ENCODE measurements around the gene DIDO1. TPM values are rescaled to one million over a fixed set of nuclear protein-coding genes. Genes with fewer than 3 reads are reported as not detected.
A peak's percentile ranks its signal among the peaks of the same experiment; 100 is the strongest.

The DIDO1 gene
- total RNA-seq, 2 experiments from 2014 or later = 45.9 to 47.4 TPM

DNA sequence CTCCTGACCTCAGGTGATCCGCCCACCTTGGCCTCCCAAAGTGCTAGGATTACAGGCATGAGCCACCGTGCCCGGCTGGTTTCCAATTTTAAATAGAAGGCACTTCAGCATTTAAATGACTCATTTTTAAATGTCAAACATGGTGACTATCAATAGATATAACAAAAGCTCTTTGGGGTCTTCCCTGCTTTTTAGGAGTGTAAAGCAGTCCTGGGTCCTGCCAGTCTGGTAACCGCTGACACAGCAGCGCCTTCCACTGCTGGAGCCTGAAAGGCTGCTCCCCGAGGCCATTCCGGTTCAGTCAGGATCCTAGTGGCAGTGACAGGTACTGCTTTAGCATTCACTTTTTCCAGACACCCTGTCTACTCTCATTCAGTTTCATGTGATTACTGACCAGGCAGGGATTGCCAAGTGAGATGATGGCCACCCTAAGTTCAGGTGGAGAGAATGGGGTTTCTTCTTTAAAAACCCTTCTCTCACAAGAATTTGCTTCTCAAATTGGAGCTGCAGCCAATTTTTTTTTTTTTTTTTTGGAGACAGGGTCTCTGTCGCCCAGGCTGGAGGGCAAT, 5.1 kb downstream of the DIDO1 start:
- ATAC-seq = peak; percentile 70
- Mint-ChIP-seq H3K36me3 (ENCODE audit: low read depth) (peaks cover 33% of the 10 kb centered on the region), H3K27me3 (no peaks in the 10 kb centered on the region), H3K9me3 (no peaks in the 10 kb centered on the region), H3K27ac (peak overlapping the region; percentile 90), H3K4me3 (peak overlapping the region; percentile 15), H3K4me1 (ENCODE audit: low read depth) (peaks cover 74% of the 10 kb centered on the region)
- POLR2A ChIA-PET = interaction anchor here (0.6 to 17.8 kb wide), 8 partner anchors 9 to 60 kb away, joined by 3 to 243 read pairs (median 8); partner anchors contain the start of genes GID8 and TCFL5
- intact Hi-C loops (cut with micrococcal nuclease) = no loop called here
- TF ChIP-seq CTCF (IDR thresholded peaks at IDR 0.05) = peak; percentile 71
- CTCF ChIA-PET = interaction anchor here (0.9 to 7.6 kb wide), 10 partner anchors 9 to 33 kb away, joined by 3 to 104 read pairs (median 6); partner anchors contain the start of gene GID8
- DNase-seq = peak; percentile 89

GRCh38 chr20:62920039-62920645, 6.2 kb downstream of the DIDO1 start:
- H3K27me3 Mint-ChIP-seq = no peaks in the 10 kb centered on the region
- intact Hi-C loops (cut with micrococcal nuclease) = no loop called here
- H3K4me3 Mint-ChIP-seq = peak overlapping the region; percentile 72
- H3K27ac Mint-ChIP-seq = peak overlapping the region; percentile 90
- CTCF ChIA-PET = interaction anchor here (1.1 to 7.6 kb wide), 9 partner anchors 8 to 34 kb away, joined by 3 to 104 read pairs (median 6); partner anchors contain the start of gene GID8
- ATAC-seq (no peak), DNase-seq (no peak)
- H3K4me1 Mint-ChIP-seq (ENCODE audit: low read depth) = peaks cover 84% of the 10 kb centered on the region
- TF ChIP-seq CTCF (IDR thresholded peaks at IDR 0.05) = no peak
- H3K9me3 Mint-ChIP-seq = no peaks in the 10 kb centered on the region
- POLR2A ChIA-PET = interaction anchor here (0.6 to 17.8 kb wide), 9 partner anchors 10 to 59 kb away, joined by 3 to 243 read pairs (median 6); partner anchors contain the start of genes GID8 and TCFL5
- peaks cover 28% of the 10 kb centered on the region for H3K36me3 Mint-ChIP-seq (ENCODE audit: low read depth)

- Mint-ChIP-seq H3K4me1 (ENCODE audit: low read depth) (peaks cover 85% of the 10 kb centered on the region), H3K36me3 (ENCODE audit: low read depth) (peaks cover 20% of the 10 kb centered on the region), H3K9me3 (no peaks in the 10 kb centered on the region), H3K4me3 (peak overlapping the region; percentile 72), H3K27me3 (no peaks in the 10 kb centered on the region), H3K27ac (peak overlapping the region; percentile 90)
- POLR2A ChIA-PET = interaction anchor here (0.6 to 17.8 kb wide), 8 partner anchors 8 to 61 kb away, joined by 4 to 243 read pairs (median 20); partner anchors contain the start of genes DIDO1 and GID8
- TF ChIP-seq CTCF (IDR thresholded peaks at IDR 0.05) = no peak
- CTCF ChIA-PET = interaction anchor here (0.8 to 8.6 kb wide), 7 partner anchors 9 to 90 kb away, joined by 3 to 113 read pairs (median 13); partner anchors contain the start of genes DIDO1 and GID8
- intact Hi-C loops (cut with micrococcal nuclease) = no loop called here
- DNase-seq (peak; percentile 83), ATAC-seq (peak; percentile 43)
Measured at GRCh38 chr20:62918831-62919230, 7.5 kb downstream of the DIDO1 start.

DNA sequence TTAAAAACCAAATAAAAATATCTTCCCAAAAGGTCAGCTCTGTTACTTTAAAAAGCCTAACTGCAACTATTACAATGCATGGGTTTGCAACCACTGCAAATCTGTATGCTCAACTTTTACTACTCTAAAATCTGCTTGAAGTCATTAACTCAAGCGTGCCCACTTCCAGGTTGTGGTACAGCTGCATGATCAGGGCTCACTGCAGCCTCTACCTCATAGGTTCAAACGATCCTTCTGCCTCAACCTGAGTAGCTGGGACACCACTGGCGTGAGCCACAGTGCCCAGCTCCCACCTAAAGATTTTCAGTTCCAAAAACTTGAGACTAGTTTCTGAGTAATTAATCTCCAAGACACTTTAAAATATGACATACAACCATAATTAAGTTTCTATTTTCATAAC, 8.2 kb downstream of the DIDO1 start:
- ChIA-PET CTCF (interaction anchor here (0.8 to 8.6 kb wide), 9 partner anchors 9 to 91 kb away, joined by 3 to 113 read pairs (median 7); partner anchors contain the start of genes DIDO1 and GID8), POLR2A (interaction anchor here (0.6 to 17.8 kb wide), 9 partner anchors 9 to 1712 kb away, joined by 3 to 243 read pairs (median 20); partner anchors contain the start of genes DIDO1 and GID8)
- no peaks in the 10 kb centered on the region for H3K9me3 Mint-ChIP-seq
- H3K36me3 Mint-ChIP-seq (ENCODE audit: low read depth) = peaks cover 23% of the 10 kb centered on the region
- DNase-seq = peak; percentile 88
- ATAC-seq = peak; percentile 62
- intact Hi-C loops (cut with micrococcal nuclease) = no loop called here
- peak overlapping the region; percentile 90 for H3K27ac Mint-ChIP-seq
- no peaks in the 10 kb centered on the region for H3K27me3 Mint-ChIP-seq
- no peak for TF ChIP-seq CTCF (IDR thresholded peaks at IDR 0.05)
- peaks cover 86% of the 10 kb centered on the region for H3K4me1 Mint-ChIP-seq (ENCODE audit: low read depth)
- peak overlapping the region; percentile 72 for H3K4me3 Mint-ChIP-seq
